HFFc6 (cell line): ENCODE data around the gene RNF213. TPM values are rescaled to one million over a fixed set of nuclear protein-coding genes. Genes with fewer than 3 reads are reported as not detected.
"Not testable (repeated sequence)": the region's sequence is repeated elsewhere in the genome, so short reads cannot be mapped to it uniquely, and the experiment has no call there.

Experiments used
- DNase-seq: peaks from one replicate; pipeline ENCODE4 v3.0.0-alpha.2; 2018
- H3K27ac Mint-ChIP-seq: 2 replicates; pipeline ENCODE4 v1.8.0; 2020; ENCODE audit warnings: mild to moderate bottlenecking, mixed read lengths
- H3K27me3 Mint-ChIP-seq: 2 replicates; pipeline ENCODE4 v1.8.0; 2021; ENCODE audit warnings: mild to moderate bottlenecking, moderate library complexity, mixed read lengths; ENCODE audit not compliant: insufficient read depth
- H3K36me3 Mint-ChIP-seq: 2 replicates; pipeline ENCODE4 v1.8.0; 2021; ENCODE audit warnings: low read depth, mixed read lengths
- H3K4me1 Mint-ChIP-seq: 2 replicates; pipeline ENCODE4 v1.8.0; 2020; ENCODE audit warnings: low read depth, mixed read lengths
- H3K4me3 Mint-ChIP-seq: 2 replicates; pipeline ENCODE4 v1.8.0; 2020; ENCODE audit warnings: mild to moderate bottlenecking, moderate library complexity, mixed read lengths
- H3K9me3 Mint-ChIP-seq: 2 replicates; pipeline ENCODE4 v1.8.0; 2020; ENCODE audit warnings: mild to moderate bottlenecking, mixed read lengths
- CTCF ChIP-seq: fragments of 200-600 bp; sonication (generic); IDR thresholded peaks from 2 replicates; pipeline ENCODE4 v1.5.0; 2021; ENCODE audit warnings: antibody characterized with exemption, mild to moderate bottlenecking
- total RNA-seq, 6 experiments: library from RNA; stranded (reverse); fragmentation: NEBNext Ultra II Directional; extraction: Animal tissue kit (Norgen Biotek cat#: 25700); gene quantifications; 2 replicates in 1 of 6; 3 replicates in 5 of 6; pipeline ENCODE4 v1.2.3, GENCODE V29; 2021

The RNF213 gene
- total RNA-seq, 6 experiments from 2014 or later, result 42.0 to 51.6 (median 48.3) TPM

- peaks cover under 1% of the 10 kb centered on the region; the same call in 1 of the 2 replicates for H3K27me3 Mint-ChIP-seq
- H3K27ac Mint-ChIP-seq, result no peak overlapping the region
- TF ChIP-seq CTCF, result no peak
- DNase-seq, result no peak
- no peak overlapping the region for H3K4me3 Mint-ChIP-seq
- H3K4me1 Mint-ChIP-seq, result no peaks in the 10 kb centered on the region
- H3K9me3 Mint-ChIP-seq, result peaks cover 4% of the 10 kb centered on the region; the same call in 1 of the 2 replicates
- H3K36me3 Mint-ChIP-seq, result peaks cover 33% of the 10 kb centered on the region
Measured at GRCh38 chr17:80295146-80295545, 34.5 kb downstream of the RNF213 start.

- Mint-ChIP-seq H3K27ac (no peak overlapping the region), H3K4me1 (no peaks in the 10 kb centered on the region), H3K36me3 (peaks cover 33% of the 10 kb centered on the region), H3K27me3 (no peaks in the 10 kb centered on the region), H3K4me3 (no peak overlapping the region), H3K9me3 (peaks cover 4% of the 10 kb centered on the region; the same call in 1 of the 2 replicates)
- DNase-seq, result no peak
- TF ChIP-seq CTCF, result no peak
Measured at GRCh38 chr17:80295559-80295958, 34.9 kb downstream of the RNF213 start.

- peaks cover 36% of the 10 kb centered on the region for H3K36me3 Mint-ChIP-seq
- H3K4me3 Mint-ChIP-seq, result no peak overlapping the region
- no peak for TF ChIP-seq CTCF
- no peak for DNase-seq
- H3K27me3 Mint-ChIP-seq, result no peaks in the 10 kb centered on the region
- no peaks in the 10 kb centered on the region for H3K4me1 Mint-ChIP-seq
- H3K9me3 Mint-ChIP-seq, result peaks cover 4% of the 10 kb centered on the region; the same call in 1 of the 2 replicates
- H3K27ac Mint-ChIP-seq, result no peak overlapping the region
Measured at GRCh38 chr17:80296221-80296620, 35.6 kb downstream of the RNF213 start.

- H3K36me3 Mint-ChIP-seq, result peaks cover 48% of the 10 kb centered on the region
- no peak overlapping the region for H3K27ac Mint-ChIP-seq
- no peaks in the 10 kb centered on the region for H3K4me1 Mint-ChIP-seq
- no peak overlapping the region for H3K4me3 Mint-ChIP-seq
- peaks cover 4% of the 10 kb centered on the region for H3K9me3 Mint-ChIP-seq
- TF ChIP-seq CTCF, result no peak
- no peak for DNase-seq
- H3K27me3 Mint-ChIP-seq, result no peaks in the 10 kb centered on the region
Measured at GRCh38 chr17:80297996-80298560, 37.4 kb downstream of the RNF213 start.

- not testable (repeated sequence) for H3K27ac Mint-ChIP-seq, H3K9me3 Mint-ChIP-seq, H3K27me3 Mint-ChIP-seq, H3K4me1 Mint-ChIP-seq, H3K4me3 Mint-ChIP-seq, DNase-seq
- H3K36me3 Mint-ChIP-seq, result peaks cover 60% of the 10 kb centered on the region
Measured at GRCh38 chr17:80299350-80300100, 38.9 kb downstream of the RNF213 start.

- H3K27ac Mint-ChIP-seq, H3K4me3 Mint-ChIP-seq, H3K27me3 Mint-ChIP-seq, H3K4me1 Mint-ChIP-seq, DNase-seq: not testable (repeated sequence)
- Mint-ChIP-seq H3K9me3 (peaks cover 12% of the 10 kb centered on the region), H3K36me3 (peaks cover 68% of the 10 kb centered on the region)
Measured at GRCh38 chr17:80300756-80301155, 40.1 kb downstream of the RNF213 start.
